GM21515 (cell line): ENCODE results near the gene PLGRKT.
"Not testable (repeated sequence)": the region's sequence is repeated elsewhere in the genome, so short reads cannot be mapped to it uniquely, and the experiment has no call there.

Experiments
- ATAC-seq: cut with Tn5 transposase; IDR thresholded peaks from one replicate; pipeline ENCODE4 v1.9.1; 2021; ENCODE audit not compliant: unreplicated experiment

PLGRKT gene

GRCh38 chr9:5321601-5322000, 116.1 kb downstream of the PLGRKT start:
- not testable (repeated sequence) for ATAC-seq

- no peak for ATAC-seq
These were observed 116.7 kb downstream of the PLGRKT start for GRCh38 chr9:5321058-5321457.

- not testable (repeated sequence) for ATAC-seq
These were observed 121.3 kb downstream of the PLGRKT start for GRCh38 chr9:5316406-5316805.

- ATAC-seq = no peak
These were observed 122.4 kb downstream of the PLGRKT start for GRCh38 chr9:5315187-5315923.

GRCh38 chr9:5310851-5311250, 126.9 kb downstream of the PLGRKT start:
- ATAC-seq = no peak
